GM12878 (cell line): ENCODE data around the gene RGL1. TPM values are rescaled to one million over a fixed set of nuclear protein-coding genes. Genes with fewer than 3 reads are reported as not detected.

ENCODE experiments used
- ATAC-seq: fragments of 200-7000 bp; cut with Tn5 transposase; 3 replicates; pipeline ENCODE4 v1.9.1; 2020; ENCODE audit warnings: mild to moderate bottlenecking, moderate library complexity
- BruUV-seq: library from RNA; stranded (reverse); fragments of 400-500 nt; replicated peaks from 2 replicates; lab custom pipeline; 2021; lab: Mats Ljungman, UMichigan
- CTCF ChIA-PET: fragments of 300-600 bp; sonication (Branson Sonifier 250); formaldehyde crosslinking; extraction: SDS; loops from one replicate; lab custom pipeline; 2021; ENCODE audit warnings: inconsistent platforms; lab: Yijun Ruan, JAX
- POLR2A ChIA-PET: fragments of 350-600 bp; formaldehyde crosslinking; extraction: SDS; loops from one replicate; lab custom pipeline; 2021; ENCODE audit warnings: inconsistent platforms; lab: Charles Lee
- RAD21 ChIA-PET: fragments of 300-600 bp; sonication (Branson Sonifier 250); formaldehyde crosslinking; loops from one replicate; lab custom pipeline; 2023; ENCODE audit warnings: antibody characterized with exemption; ENCODE audit not compliant: unreplicated experiment; lab: Charles Lee
- SMC1A ChIA-PET: fragments of 300-600 bp; sonication (Branson Sonifier 250); formaldehyde crosslinking; loops from one replicate; lab custom pipeline; 2023; ENCODE audit not compliant: unreplicated experiment, uncharacterized antibody; lab: Charles Lee
- DNase-seq: peaks from one replicate; pipeline ENCODE4 v3.0.0-alpha.2; 2011; ENCODE audit warnings: low read depth, low spot score
- FAIRE-seq: peaks from 3 replicates; lab custom pipeline; 2011; peaks lifted over from hg19 to GRCh38; lab: Jason Lieb, UNC
- H2AFZ ChIP-seq: 2 replicates; pipeline ENCODE4 v1.6.0; 2011; ENCODE audit warnings: low read depth, low read length, control low read depth; ENCODE audit not compliant: control insufficient read depth
- H3K27ac ChIP-seq: 2 replicates; pipeline ENCODE4 v1.5.1; 2011; ENCODE audit warnings: control low read depth; ENCODE audit not compliant: control insufficient read depth, insufficient read depth
- H3K27me3 ChIP-seq, 2 experiments: replicated peaks in 1 of 2; 2 replicates each; pipeline versions ENCODE4 v1.6.0 to v1.6.1; 2011; ENCODE audit warnings: low read length in 1 of 2; ENCODE audit not compliant: control insufficient read depth in 2 of 2, insufficient read depth in 2 of 2
- H3K36me3 ChIP-seq, 2 experiments: 2 replicates each; pipeline ENCODE4 v1.5.1; 2011; ENCODE audit warnings: low read length in 1 of 2; ENCODE audit not compliant: control insufficient read depth in 2 of 2, insufficient read depth in 2 of 2
- H3K4me1 ChIP-seq: 2 replicates; pipeline ENCODE4 v1.6.1; 2011; ENCODE audit warnings: mild to moderate bottlenecking, low read length, moderate library complexity, mixed read lengths; ENCODE audit not compliant: control insufficient read depth, insufficient read depth
- H3K4me2 ChIP-seq: 2 replicates; pipeline ENCODE4 v1.6.0; 2011; ENCODE audit warnings: control low read depth; ENCODE audit not compliant: control insufficient read depth, insufficient read depth
- H3K4me3 ChIP-seq: fragments of 200-600 bp; sonication (generic); 2 replicates; pipeline ENCODE4 v1.5.1; 2016
- H3K79me2 ChIP-seq: 2 replicates; pipeline ENCODE4 v1.6.0; 2011; ENCODE audit warnings: low read length; ENCODE audit not compliant: control insufficient read depth, insufficient read depth
- H3K9ac ChIP-seq: 2 replicates; pipeline ENCODE4 v1.8.0; 2011; ENCODE audit warnings: low read length, control low read depth, mixed read lengths; ENCODE audit not compliant: control insufficient read depth, insufficient read depth
- H3K9me3 ChIP-seq: replicated peaks from 3 replicates; pipeline ENCODE4 v1.5.1; 2011; ENCODE audit warnings: mild to moderate bottlenecking, low read length; ENCODE audit not compliant: control insufficient read depth, insufficient read depth
- H4K20me1 ChIP-seq: 2 replicates; pipeline ENCODE4 v1.6.0; 2011; ENCODE audit not compliant: control insufficient read depth, insufficient read depth
- CBFB ChIP-seq: IDR thresholded peaks from 2 replicates; pipeline ENCODE4 v1.6.1; 2016; ENCODE audit warnings: antibody characterized with exemption, low read depth
- CREM ChIP-seq: IDR thresholded peaks from 2 replicates; pipeline ENCODE4 v1.6.1; 2014; ENCODE audit warnings: antibody characterized with exemption, low read depth
- EP300 ChIP-seq, 2 experiments: fragments of 150-350 bp in 1 of 2; IDR thresholded peaks; 2 replicates each; pipeline ENCODE4 v1.6.1; 2011 to 2012; ENCODE audit warnings: low read depth in 2 of 2, low read length in 2 of 2, borderline replicate concordance in 1 of 2, improper control_type of control experiment in 1 of 2, inconsistent platforms in 1 of 2; ENCODE audit not compliant: control insufficient read depth in 1 of 2
- NR2C2 ChIP-seq: IDR thresholded peaks from 2 replicates; pipeline ENCODE4 v1.6.1; 2011; ENCODE audit warnings: borderline replicate concordance, low read depth; ENCODE audit not compliant: control insufficient read depth, insufficient read length
- PML ChIP-seq: IDR thresholded peaks from 2 replicates; pipeline ENCODE4 v1.6.1; 2012; ENCODE audit warnings: low read length, inconsistent platforms
- RUNX3 ChIP-seq: IDR thresholded peaks from 2 replicates; pipeline ENCODE4 v1.6.1; 2012; ENCODE audit warnings: low read length, inconsistent platforms
- STAT3 ChIP-seq: IDR thresholded peaks from 2 replicates; pipeline ENCODE4 v1.6.1; 2011; ENCODE audit warnings: low read depth, low read length, improper control_type of control experiment
- YY1 ChIP-seq: IDR thresholded peaks from 2 replicates; pipeline ENCODE4 v1.6.1; 2011; ENCODE audit warnings: low read depth, mild to moderate bottlenecking, low read length
- ZNF24 ChIP-seq: fragments of 450-650 bp; IDR thresholded peaks from 2 replicates; pipeline ENCODE4 v1.6.1; 2017; ENCODE audit warnings: antibody characterized with exemption, mild to moderate bottlenecking
- ZNF384 ChIP-seq: IDR thresholded peaks from 2 replicates; pipeline ENCODE4 v1.6.1; 2012; ENCODE audit warnings: low read depth, mild to moderate bottlenecking, low read length, improper control_type of control experiment, borderline replicate concordance
- WGBS: methylation state at CpG from one replicate; pipeline ENCODE4 v1.1.6; 2016; ENCODE audit warnings: low lambda C conversion rate; ENCODE audit not compliant: insufficient replicate concordance, insufficient coverage; ENCODE audit errors: missing lambda C conversion rate; 5-methylcytosine and 5-hydroxymethylcytosine counted together
- in situ Hi-C: fragments of 300-500 bp; cut with MboI; formaldehyde crosslinking; loops from 9 replicates; pipeline ENCODE4 v1.14.3; 2018; ENCODE audit warnings: mixed read lengths
- intact Hi-C: fragments of 100-400 bp; cut with micrococcal nuclease; formaldehyde crosslinking; loops from one replicate; pipeline ENCODE4 v1.14.2; 2022; ENCODE audit not compliant: unreplicated experiment
- polyA plus RNA-seq, 11 experiments: library from polyadenylated mRNA; depleted of rRNA in 4 of 11; unstranded in 6 of 11; stranded (reverse) in 5 of 11; fragments of >200 nt; fragmentation: Nextera tagmentation in 4 of 11; fragmentation: Illumina TruSeq in 1 of 11; extraction: Ambion mirVana in 4 of 11; extraction: Trizol in 1 of 11; gene quantifications; 1 replicate in 1 of 11; 2 replicates in 10 of 11; pipeline versions ENCODE4 v1.2.1 to v1.2.3, GENCODE V29; 2011 to 2016; ENCODE audit warnings: inconsistent platforms in 2 of 11, missing spikeins in 2 of 11, low read depth in 1 of 11
- total RNA-seq, 4 experiments: library from RNA; depleted of rRNA in 3 of 4; stranded (reverse); fragments of >200 nt in 3 of 4; fragmentation: Illumina TruSeq in 1 of 4; extraction: Trizol in 1 of 4; gene quantifications; 2 replicates each; pipeline versions ENCODE4 v1.2.1 to v1.2.3, GENCODE V29; 2013 to 2021
- TF ChIP-seq, protein P1 (sequence below): fragments of 450-650 bp; IDR thresholded peaks from 2 replicates; pipeline ENCODE4 v1.6.1; 2017; ENCODE audit warnings: mild to moderate bottlenecking, moderate library complexity
- TF ChIP-seq, protein P2 (sequence below): fragments of 450-650 bp; IDR thresholded peaks from 2 replicates; pipeline ENCODE4 v1.6.1; 2018; ENCODE audit warnings: mild to moderate bottlenecking, low read depth, moderate library complexity; ENCODE audit not compliant: partially characterized antibody

RGL1 gene
- total and polyA plus RNA-seq, 10 of the 15 experiments (the other 5 are each of a cell fraction or from before 2014, with no cell fraction given): 8.1 to 25.0 (median 19.0) TPM

DNA sequence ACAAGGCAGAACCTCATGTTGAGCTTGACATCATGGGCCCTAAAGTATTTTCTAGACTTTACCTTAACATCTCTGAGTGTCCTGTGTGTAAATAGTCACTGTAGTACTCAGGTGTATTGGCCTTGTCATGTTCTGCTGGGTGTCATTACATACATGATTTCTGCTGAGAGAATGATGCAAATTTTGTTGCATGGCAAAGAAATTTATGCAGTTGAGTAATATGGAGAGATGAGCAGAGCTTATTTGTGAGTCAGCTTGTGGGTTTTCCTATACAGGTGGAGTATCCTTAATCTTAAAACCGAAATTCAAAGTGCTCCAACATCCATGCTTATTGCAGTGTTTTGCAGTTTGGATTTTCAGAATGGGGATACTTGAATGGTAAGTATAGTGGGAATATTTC, 36.6 kb downstream of the RGL1 start (continued):
- TF ChIP-seq NR2C2: no peak
- 0 out of 2 replicates have a peak, but pooled peaks have one; percentile 68 for TF ChIP-seq CBFB
- TF ChIP-seq ZNF24: no peak
- TF ChIP-seq PML: no peak
- TF ChIP-seq STAT3: no peak
- peak; percentile 93 for TF ChIP-seq RUNX3
- TF ChIP-seq CREM: peak; percentile 69

DNA sequence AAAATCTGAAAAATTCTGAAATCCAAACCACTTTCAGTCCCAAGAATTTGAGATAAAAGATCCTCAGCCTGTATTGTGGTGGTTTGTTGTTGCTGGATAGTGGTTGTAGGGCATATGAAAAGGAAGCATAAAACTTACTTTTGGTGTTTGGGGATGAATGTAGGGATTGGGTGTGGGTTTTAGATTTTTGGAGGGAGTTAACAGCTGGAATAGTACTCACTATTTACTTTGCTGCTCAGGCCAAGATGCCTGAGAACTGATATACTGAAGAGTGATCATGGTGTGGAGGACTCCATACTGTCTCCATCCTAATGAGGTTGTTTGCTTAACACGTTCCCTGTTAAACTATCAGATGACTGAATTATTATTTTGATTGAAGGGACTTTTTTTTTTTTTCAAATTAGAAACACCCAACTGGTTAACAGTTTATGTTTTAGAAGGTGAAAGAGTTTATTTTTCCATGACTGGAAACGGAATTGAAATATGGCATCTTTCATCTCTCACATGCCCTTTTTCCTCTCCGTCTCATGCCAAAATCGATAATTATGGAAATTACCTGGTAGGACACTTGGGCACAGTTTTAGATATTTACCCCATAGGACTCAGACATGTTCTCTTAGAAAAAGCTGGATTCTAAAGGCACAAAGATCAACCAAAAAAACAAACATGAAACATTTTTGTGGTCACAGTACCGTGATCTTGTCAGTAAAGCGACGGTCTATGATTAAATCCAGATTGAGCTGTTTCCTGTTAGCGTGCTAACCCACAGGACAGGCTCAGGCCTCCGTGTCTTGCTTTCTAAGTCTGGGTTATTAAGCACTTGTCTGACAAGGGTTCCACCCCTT, 37.3 kb downstream of the RGL1 start:
- Histone ChIP-seq H3K9me3 (no peaks in the 10 kb centered on the region; the same call in 2 of the 3 replicates), H3K4me2 (peak overlapping the region; percentile 81), H4K20me1 (no peaks in the 10 kb centered on the region), H3K36me3 (peaks cover 2 to 8% of the 10 kb centered on the region in 2 experiments; a peak in 3 of 4 replicates), H3K27ac (peak overlapping the region; percentile 99), H3K79me2 (peaks cover 52% of the 10 kb centered on the region), H3K4me3 (peak overlapping the region; percentile 12), H3K27me3 (no peaks in the 10 kb centered on the region), H3K4me1 (peaks cover 46% of the 10 kb centered on the region), H3K9ac (peak overlapping the region; percentile 74), H2AFZ (no peak overlapping the region)
- SMC1A ChIA-PET: interaction anchor here (0.9 to 3.3 kb wide), 21 partner anchors 9 to 237 kb away, joined by 3 to 26 read pairs (median 5); no protein-coding TSS in a partner anchor
- 2% methylated on average over 9 of the region's 9 CpGs for WGBS
- in situ Hi-C loops (no loop called here), intact Hi-C loops (loop anchor here (1.0 to 5.0 kb wide), 5 partner anchors 35 to 240 kb away; no protein-coding TSS in a partner anchor)
- DNase-seq: peak; percentile 85
- RAD21 ChIA-PET: interaction anchor here (0.6 to 3.3 kb wide), 16 partner anchors 7 to 209 kb away, joined by 3 to 20 read pairs (median 5); partner anchors contain the start of gene APOBEC4
- FAIRE-seq: peak; percentile 88
- POLR2A ChIA-PET: interaction anchor here (0.5 to 0.9 kb wide), 5 partner anchors 9 to 127 kb away, joined by 3 read pairs; no protein-coding TSS in a partner anchor
- CTCF ChIA-PET: interaction anchor here (0.6 to 2.1 kb wide), 5 partner anchors 56 to 235 kb away, joined by 3 to 9 read pairs (median 4); no protein-coding TSS in a partner anchor
- ATAC-seq: peak; percentile 93
- BruUV-seq: TSS peak; percentile 79
- TF ChIP-seq, protein P1, sequence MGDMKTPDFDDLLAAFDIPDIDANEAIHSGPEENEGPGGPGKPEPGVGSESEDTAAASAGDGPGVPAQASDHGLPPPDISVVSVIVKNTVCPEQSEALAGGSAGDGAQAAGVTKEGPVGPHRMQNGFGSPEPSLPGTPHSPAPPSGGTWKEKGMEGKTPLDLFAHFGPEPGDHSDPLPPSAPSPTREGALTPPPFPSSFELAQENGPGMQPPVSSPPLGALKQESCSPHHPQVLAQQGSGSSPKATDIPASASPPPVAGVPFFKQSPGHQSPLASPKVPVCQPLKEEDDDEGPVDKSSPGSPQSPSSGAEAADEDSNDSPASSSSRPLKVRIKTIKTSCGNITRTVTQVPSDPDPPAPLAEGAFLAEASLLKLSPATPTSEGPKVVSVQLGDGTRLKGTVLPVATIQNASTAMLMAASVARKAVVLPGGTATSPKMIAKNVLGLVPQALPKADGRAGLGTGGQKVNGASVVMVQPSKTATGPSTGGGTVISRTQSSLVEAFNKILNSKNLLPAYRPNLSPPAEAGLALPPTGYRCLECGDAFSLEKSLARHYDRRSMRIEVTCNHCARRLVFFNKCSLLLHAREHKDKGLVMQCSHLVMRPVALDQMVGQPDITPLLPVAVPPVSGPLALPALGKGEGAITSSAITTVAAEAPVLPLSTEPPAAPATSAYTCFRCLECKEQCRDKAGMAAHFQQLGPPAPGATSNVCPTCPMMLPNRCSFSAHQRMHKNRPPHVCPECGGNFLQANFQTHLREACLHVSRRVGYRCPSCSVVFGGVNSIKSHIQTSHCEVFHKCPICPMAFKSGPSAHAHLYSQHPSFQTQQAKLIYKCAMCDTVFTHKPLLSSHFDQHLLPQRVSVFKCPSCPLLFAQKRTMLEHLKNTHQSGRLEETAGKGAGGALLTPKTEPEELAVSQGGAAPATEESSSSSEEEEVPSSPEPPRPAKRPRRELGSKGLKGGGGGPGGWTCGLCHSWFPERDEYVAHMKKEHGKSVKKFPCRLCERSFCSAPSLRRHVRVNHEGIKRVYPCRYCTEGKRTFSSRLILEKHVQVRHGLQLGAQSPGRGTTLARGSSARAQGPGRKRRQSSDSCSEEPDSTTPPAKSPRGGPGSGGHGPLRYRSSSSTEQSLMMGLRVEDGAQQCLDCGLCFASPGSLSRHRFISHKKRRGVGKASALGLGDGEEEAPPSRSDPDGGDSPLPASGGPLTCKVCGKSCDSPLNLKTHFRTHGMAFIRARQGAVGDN: peak; percentile 74
- TF ChIP-seq, protein P2, sequence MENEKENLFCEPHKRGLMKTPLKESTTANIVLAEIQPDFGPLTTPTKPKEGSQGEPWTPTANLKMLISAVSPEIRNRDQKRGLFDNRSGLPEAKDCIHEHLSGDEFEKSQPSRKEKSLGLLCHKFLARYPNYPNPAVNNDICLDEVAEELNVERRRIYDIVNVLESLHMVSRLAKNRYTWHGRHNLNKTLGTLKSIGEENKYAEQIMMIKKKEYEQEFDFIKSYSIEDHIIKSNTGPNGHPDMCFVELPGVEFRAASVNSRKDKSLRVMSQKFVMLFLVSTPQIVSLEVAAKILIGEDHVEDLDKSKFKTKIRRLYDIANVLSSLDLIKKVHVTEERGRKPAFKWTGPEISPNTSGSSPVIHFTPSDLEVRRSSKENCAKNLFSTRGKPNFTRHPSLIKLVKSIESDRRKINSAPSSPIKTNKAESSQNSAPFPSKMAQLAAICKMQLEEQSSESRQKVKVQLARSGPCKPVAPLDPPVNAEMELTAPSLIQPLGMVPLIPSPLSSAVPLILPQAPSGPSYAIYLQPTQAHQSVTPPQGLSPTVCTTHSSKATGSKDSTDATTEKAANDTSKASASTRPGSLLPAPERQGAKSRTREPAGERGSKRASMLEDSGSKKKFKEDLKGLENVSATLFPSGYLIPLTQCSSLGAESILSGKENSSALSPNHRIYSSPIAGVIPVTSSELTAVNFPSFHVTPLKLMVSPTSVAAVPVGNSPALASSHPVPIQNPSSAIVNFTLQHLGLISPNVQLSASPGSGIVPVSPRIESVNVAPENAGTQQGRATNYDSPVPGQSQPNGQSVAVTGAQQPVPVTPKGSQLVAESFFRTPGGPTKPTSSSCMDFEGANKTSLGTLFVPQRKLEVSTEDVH: no peak
- TF ChIP-seq ZNF384 (no peak; the same call in 1 of the 2 replicates), YY1 (peak; percentile 62), EP300 (IDR thresholded peaks at IDR 0.05; ENCODE audit: borderline replicate concordance in 1 of 2, control insufficient read depth in 1 of 2, low read depth in 2 of 2, low read length in 2 of 2) (peak; percentile 74 to 75; a peak in 3 of 4 replicates), STAT3 (0 out of 2 replicates have a peak, but pooled peaks have one; percentile 11)
